ENCODE measurements around the gene KLHL21.

- no peak for TF ChIP-seq ARNT (IDR thresholded peaks at IDR 0.05)
- no peak for TF ChIP-seq SUZ12 (IDR thresholded peaks at IDR 0.05)
- no peak for TF ChIP-seq HDGF (IDR thresholded peaks at IDR 0.05; ENCODE audit: borderline replicate concordance)
- no peak for TF ChIP-seq ELF4 (IDR thresholded peaks at IDR 0.05)
- no peak for TF ChIP-seq SP1 (IDR thresholded peaks at IDR 0.05)
Measured at GRCh38 chr1:6588128-6588892, 14.4 kb downstream of the KLHL21 start.

Data from HEK293T (cell line).